HCT116 (cell line): ENCODE data around the gene CRYAB. TPM values are rescaled to one million over a fixed set of nuclear protein-coding genes. Genes with fewer than 3 reads are reported as not detected.

Experiments used
- ATAC-seq: fragments of 200-7000 bp; cut with Tn5 transposase; 2 replicates; pipeline ENCODE4 v1.9.1; 2020; ENCODE audit warnings: mild to moderate bottlenecking, moderate library complexity
- BruUV-seq: library from RNA; stranded (reverse); fragments of 400-500 nt; replicated peaks from 2 replicates; lab custom pipeline; 2021; lab: Mats Ljungman, UMichigan
- CTCF ChIA-PET: fragments of 300-600 bp; sonication (Branson Sonifier 250); formaldehyde crosslinking; loops from one replicate; lab custom pipeline; 2021; ENCODE audit warnings: antibody characterized with exemption; lab: Charles Lee
- POLR2A ChIA-PET: fragments of 300-600, 350-600 bp; sonication (Branson Sonifier 250); formaldehyde crosslinking; loops from one replicate; lab custom pipeline; 2021; ENCODE audit warnings: antibody characterized with exemption; lab: Charles Lee
- RAD21 ChIA-PET, 2 experiments: fragments of 300-600 bp; sonication (Branson Sonifier 250); formaldehyde crosslinking; loops; one replicate each; lab custom pipeline; 2023; ENCODE audit warnings: low total read pairs in 2 of 2; ENCODE audit not compliant: uncharacterized antibody in 2 of 2, unreplicated experiment in 2 of 2, low non-redundant PET in 1 of 2; lab: Charles Lee
- DNase-seq: peaks from one replicate; pipeline ENCODE4 v3.0.0-alpha.2; 2010; ENCODE audit warnings: low read depth, low spot score
- H2AFZ ChIP-seq: fragments of 200-600 bp; shearing (Covaris generic), sonication (generic); 2 replicates; pipeline ENCODE4 v1.6.1; 2017; ENCODE audit warnings: low read depth, mixed run types, mixed read lengths, antibody characterized with exemption, low read length; ENCODE audit not compliant: poor library complexity, severe bottlenecking
- H3K27ac ChIP-seq: 2 replicates; pipeline ENCODE4 v1.5.1; 2012; ENCODE audit warnings: low read depth, low read length
- H3K27me3 ChIP-seq: fragments of 200-600 bp; sonication (generic); 2 replicates; pipeline ENCODE4 v1.6.1; 2016; ENCODE audit warnings: mixed run types, low read length, mixed read lengths; ENCODE audit not compliant: insufficient read depth
- H3K36me3 ChIP-seq, 2 experiments: fragments of 200-500 bp in 1 of 2; fragments of 200-600 bp in 1 of 2; sonication (Bioruptor generic) in 1 of 2; sonication (generic) in 1 of 2; 2 replicates each; pipeline versions ENCODE4 v1.5.1 to v1.6.1; 2014 to 2016; ENCODE audit warnings: low read length in 2 of 2, inconsistent platforms in 1 of 2, mixed read lengths in 1 of 2, mixed run types in 1 of 2; ENCODE audit not compliant: insufficient read depth in 2 of 2, control insufficient read depth in 1 of 2
- H3K4me1 ChIP-seq, 2 experiments: fragments of 200-600 bp in 1 of 2; sonication (generic) in 1 of 2; 2 replicates each; pipeline versions ENCODE4 v1.5.1 to v1.6.1; 2012 to 2017; ENCODE audit warnings: low read length in 2 of 2, inconsistent platforms in 1 of 2, mild to moderate bottlenecking in 1 of 2, mixed read lengths in 1 of 2, mixed run types in 1 of 2, moderate library complexity in 1 of 2; ENCODE audit not compliant: insufficient read depth in 2 of 2, control insufficient read depth in 1 of 2
- H3K4me2 ChIP-seq: fragments of 200-600 bp; sonication (generic); 2 replicates; pipeline ENCODE4 v1.6.1; 2017; ENCODE audit warnings: mixed run types, low read length, mixed read lengths
- H3K4me3 ChIP-seq, 2 experiments: fragments of 200-600 bp in 1 of 2; sonication (generic) in 1 of 2; replicated peaks in 1 of 2; 2 replicates each; pipeline ENCODE4 v1.5.1; 2011 to 2016; ENCODE audit warnings: low read length in 2 of 2, control low read depth in 1 of 2, low read depth in 1 of 2, mild to moderate bottlenecking in 1 of 2, mixed read lengths in 1 of 2, mixed run types in 1 of 2
- H3K79me2 ChIP-seq: fragments of 200-600 bp; sonication (generic); 2 replicates; pipeline ENCODE4 v1.6.1; 2017; ENCODE audit warnings: mild to moderate bottlenecking, mixed run types, low read length, moderate library complexity, mixed read lengths; ENCODE audit not compliant: insufficient read depth
- H3K9ac ChIP-seq: fragments of 200-600 bp; sonication (generic); 2 replicates; pipeline ENCODE4 v1.6.1; 2016; ENCODE audit warnings: low read length, mixed read lengths
- H3K9me2 ChIP-seq: fragments of 200-600 bp; sonication (generic), shearing (Covaris generic); 2 replicates; pipeline ENCODE4 v1.6.1; 2017; ENCODE audit warnings: mixed run types, mild to moderate bottlenecking, moderate library complexity; ENCODE audit not compliant: insufficient read depth
- H3K9me3 ChIP-seq, 2 experiments: fragments of 200-500 bp in 1 of 2; fragments of 200-600 bp in 1 of 2; sonication (Bioruptor generic) in 1 of 2; sonication (generic) in 1 of 2; 2 replicates each; pipeline ENCODE4 v1.6.1; 2014 to 2017; ENCODE audit warnings: low read length in 2 of 2, mixed read lengths in 2 of 2, inconsistent platforms in 1 of 2, low read depth in 1 of 2, mild to moderate bottlenecking in 1 of 2, mixed run types in 1 of 2, moderate library complexity in 1 of 2; ENCODE audit not compliant: control insufficient read depth in 1 of 2, insufficient read depth in 1 of 2
- H4K20me1 ChIP-seq: fragments of 200-600 bp; sonication (generic), shearing (Covaris generic); 2 replicates; pipeline ENCODE4 v1.6.1; 2017; ENCODE audit warnings: mixed run types, mild to moderate bottlenecking, moderate library complexity; ENCODE audit not compliant: insufficient read depth
- ATF3 ChIP-seq: IDR thresholded peaks from 2 replicates; pipeline ENCODE4 v1.6.1; 2012
- CBX3 ChIP-seq: IDR thresholded peaks from 2 replicates; pipeline ENCODE4 v1.6.1; 2012; ENCODE audit warnings: low read depth
- POLR2AphosphoS5 ChIP-seq: IDR thresholded peaks from 2 replicates; pipeline ENCODE4 v1.6.1; 2011; ENCODE audit warnings: mild to moderate bottlenecking, low read depth, low read length, moderate library complexity
- REST ChIP-seq: IDR thresholded peaks from 2 replicates; pipeline ENCODE4 v1.6.1; 2012; ENCODE audit warnings: low read depth
- SP1 ChIP-seq: IDR thresholded peaks from 2 replicates; pipeline ENCODE4 v1.6.1; 2012; ENCODE audit warnings: low read depth
- TCF7L2 ChIP-seq: IDR thresholded peaks from 2 replicates; pipeline ENCODE4 v1.7.0; 2011; ENCODE audit warnings: borderline replicate concordance, inconsistent platforms; ENCODE audit not compliant: insufficient read depth, insufficient read length; ENCODE audit errors: extremely low read depth
- YY1 ChIP-seq: IDR thresholded peaks from 2 replicates; pipeline ENCODE4 v1.6.1; 2011; ENCODE audit warnings: low read length, low read depth, moderate library complexity, mild to moderate bottlenecking; ENCODE audit not compliant: insufficient replicate concordance; ENCODE audit errors: extremely low read depth
- ZBTB33 ChIP-seq: IDR thresholded peaks from 2 replicates; pipeline ENCODE4 v1.6.1; 2011; ENCODE audit warnings: mild to moderate bottlenecking, low read length, moderate library complexity; ENCODE audit not compliant: insufficient replicate concordance; ENCODE audit errors: extremely low read depth
- intact Hi-C: fragments of 100-400 bp; cut with micrococcal nuclease; formaldehyde crosslinking; loops from 2 replicates; pipeline ENCODE4 v1.10.0; 2022
- total RNA-seq: library from RNA; stranded (reverse); gene quantifications from one replicate; pipeline ENCODE4 v1.2.1, GENCODE V29; 2021; ENCODE audit not compliant: unreplicated experiment

Gene CRYAB
- total RNA-seq, 1 experiment from 2014 or later = not detected

GRCh38 chr11:111932611-111932950 lies 21.0 kb upstream of the CRYAB start:
- intact Hi-C loops = loop anchor here (1.0 to 5.0 kb wide), 3 partner anchors 155 to 348 kb away; partner anchors contain the start of genes BCO2, SDHD and TIMM8B
- RAD21 ChIA-PET = no interaction called here
- Histone ChIP-seq H4K20me1 (no peaks in the 10 kb centered on the region), H3K9me2 (no peaks in the 10 kb centered on the region), H3K79me2 (no peaks in the 10 kb centered on the region), H3K27me3 (no peaks in the 10 kb centered on the region), H3K4me3 (no peak overlapping the region), H3K9me3 (no peaks in the 10 kb centered on the region), H3K4me1 (peaks cover 8 to 20% of the 10 kb centered on the region in 2 experiments; a peak in 3 of 4 replicates), H3K27ac (no peak overlapping the region), H2AFZ (no peak overlapping the region), H3K9ac (no peak overlapping the region), H3K36me3 (no peaks in the 10 kb centered on the region), H3K4me2 (no peak overlapping the region)
- BruUV-seq = no TSS peak
- no peak for DNase-seq
- POLR2A ChIA-PET = no interaction called here
- no peak for ATAC-seq
- TF ChIP-seq CBX3 = no peak
- TF ChIP-seq ATF3 = no peak
- no peak for TF ChIP-seq REST
- no peak for TF ChIP-seq POLR2AphosphoS5
- no peak for TF ChIP-seq ZBTB33
- no peak for TF ChIP-seq YY1
- no peak for TF ChIP-seq TCF7L2
- no peak for TF ChIP-seq SP1
- CTCF ChIA-PET = interaction anchor here (1.5 to 2.0 kb wide), 3 partner anchors 8 to 63 kb away, joined by 3 to 42 read pairs (median 10); no protein-coding TSS in a partner anchor
